Measurements from ENCODE around the gene ZNF519. TPM values are rescaled to one million over a fixed set of nuclear protein-coding genes. Genes with fewer than 3 reads are reported as not detected.
A peak's percentile ranks its signal among the peaks of the same experiment; 100 is the strongest.
"Not testable (repeated sequence)": the region's sequence is repeated elsewhere in the genome, so short reads cannot be mapped to it uniquely, and the experiment has no call there.

The ZNF519 gene
- total RNA-seq, 4 donors from 2014 or later: 0.73 to 2.3 (median 2.0) TPM

GRCh38 chr18:14173116-14173951 is 41.1 kb upstream of the ZNF519 start:
- peak in 1 of 2 donors; percentile 64 for ATAC-seq
- DNase-seq: peak in 1 of 2 donors; percentile 37
- H3K4me1 ChIP-seq; in situ Hi-C loops (cut with MboI; ENCODE audit: low sequenced_read_pairs in 4 of 4); H3K4me3 ChIP-seq; H3K36me3 ChIP-seq; intact Hi-C loops (cut with DNase I; ENCODE audit: low total_unique reads); H3K9me3 ChIP-seq; H3K27me3 ChIP-seq: not testable (repeated sequence)
- H3K27ac ChIP-seq: peak overlapping the region in 1 of 4 donors; percentile 52

GRCh38 chr18:14172142-14173115 is 40.2 kb upstream of the ZNF519 start:
- in situ Hi-C loops (cut with MboI; ENCODE audit: low sequenced_read_pairs in 4 of 4); H3K36me3 ChIP-seq; H3K4me3 ChIP-seq; intact Hi-C loops (cut with DNase I; ENCODE audit: low total_unique reads); ATAC-seq; H3K9me3 ChIP-seq; H3K4me1 ChIP-seq; DNase-seq; H3K27me3 ChIP-seq: not testable (repeated sequence)
- peak overlapping the region in 1 of 4 donors; percentile 27 for H3K27ac ChIP-seq

- ATAC-seq; H3K4me3 ChIP-seq; H3K4me1 ChIP-seq; H3K9me3 ChIP-seq; H3K27ac ChIP-seq; in situ Hi-C loops (cut with MboI; ENCODE audit: low sequenced_read_pairs in 4 of 4); H3K27me3 ChIP-seq; DNase-seq; intact Hi-C loops (cut with DNase I; ENCODE audit: low total_unique reads); H3K36me3 ChIP-seq: not testable (repeated sequence)
Measured at GRCh38 chr18:14171301-14172141, 39.3 kb upstream of the ZNF519 start.

GRCh38 chr18:14170367-14171036 is 38.3 kb upstream of the ZNF519 start:
- in situ Hi-C loops (cut with MboI; ENCODE audit: low sequenced_read_pairs in 4 of 4); H3K9me3 ChIP-seq; H3K4me3 ChIP-seq; intact Hi-C loops (cut with DNase I; ENCODE audit: low total_unique reads); ATAC-seq; H3K27me3 ChIP-seq; H3K27ac ChIP-seq; DNase-seq; H3K36me3 ChIP-seq; H3K4me1 ChIP-seq: not testable (repeated sequence)

- H3K36me3 ChIP-seq; H3K4me3 ChIP-seq; H3K27me3 ChIP-seq; DNase-seq; in situ Hi-C loops (cut with MboI; ENCODE audit: low sequenced_read_pairs in 4 of 4); H3K27ac ChIP-seq; H3K9me3 ChIP-seq; ATAC-seq; intact Hi-C loops (cut with DNase I; ENCODE audit: low total_unique reads); H3K4me1 ChIP-seq: not testable (repeated sequence)
Measured at GRCh38 chr18:14162915-14163314, 30.7 kb upstream of the ZNF519 start.

- H3K4me1 ChIP-seq; H3K36me3 ChIP-seq; in situ Hi-C loops (cut with MboI; ENCODE audit: low sequenced_read_pairs in 4 of 4); intact Hi-C loops (cut with DNase I; ENCODE audit: low total_unique reads); H3K27me3 ChIP-seq; H3K27ac ChIP-seq; DNase-seq; H3K9me3 ChIP-seq; ATAC-seq; H3K4me3 ChIP-seq: not testable (repeated sequence)
Measured at GRCh38 chr18:14151564-14152113, 19.4 kb upstream of the ZNF519 start.

GRCh38 chr18:14150766-14151165 is 18.5 kb upstream of the ZNF519 start:
- H3K27ac ChIP-seq; ATAC-seq; H3K27me3 ChIP-seq; H3K4me3 ChIP-seq; intact Hi-C loops (cut with DNase I; ENCODE audit: low total_unique reads); DNase-seq; H3K4me1 ChIP-seq; H3K9me3 ChIP-seq; H3K36me3 ChIP-seq; in situ Hi-C loops (cut with MboI; ENCODE audit: low sequenced_read_pairs in 4 of 4): not testable (repeated sequence)

GRCh38 chr18:14149916-14150420 is 17.7 kb upstream of the ZNF519 start:
- H3K9me3 ChIP-seq; in situ Hi-C loops (cut with MboI; ENCODE audit: low sequenced_read_pairs in 4 of 4): not testable (repeated sequence)

GRCh38 chr18:14149121-14149850 is 17.1 kb upstream of the ZNF519 start:
- in situ Hi-C loops (cut with MboI; ENCODE audit: low sequenced_read_pairs in 4 of 4); DNase-seq; H3K4me3 ChIP-seq; H3K4me1 ChIP-seq; H3K27me3 ChIP-seq; intact Hi-C loops (cut with DNase I; ENCODE audit: low total_unique reads); H3K36me3 ChIP-seq; H3K9me3 ChIP-seq; H3K27ac ChIP-seq; ATAC-seq: not testable (repeated sequence)

More at GRCh38 chr18:14149916-14150420, 17.7 kb upstream of the ZNF519 start:
- DNase-seq; H3K4me3 ChIP-seq; H3K27me3 ChIP-seq; H3K36me3 ChIP-seq; H3K4me1 ChIP-seq; H3K27ac ChIP-seq; ATAC-seq; intact Hi-C loops (cut with DNase I; ENCODE audit: low total_unique reads): not testable (repeated sequence)
